Testis (tissue), 2 donors: Measurements from ENCODE around the gene TLE5.

ENCODE experiments used
- CTCF ChIP-seq, 3 experiments: fragments of 450-650 bp in 2 of 3; fragments of 200-600 bp in 1 of 3; sonication (generic) in 1 of 3; IDR thresholded peaks; one replicate each; pipeline ENCODE4 v1.5.1; 2016 to 2019; ENCODE audit warnings: antibody characterized with exemption in 3 of 3, mild to moderate bottlenecking in 2 of 3, moderate library complexity in 1 of 3
- POLR2A ChIP-seq: fragments of 450-650 bp; IDR thresholded peaks from one replicate; pipeline ENCODE4 v1.6.1; 2017; ENCODE audit warnings: antibody characterized with exemption, mild to moderate bottlenecking, moderate library complexity

DNA sequence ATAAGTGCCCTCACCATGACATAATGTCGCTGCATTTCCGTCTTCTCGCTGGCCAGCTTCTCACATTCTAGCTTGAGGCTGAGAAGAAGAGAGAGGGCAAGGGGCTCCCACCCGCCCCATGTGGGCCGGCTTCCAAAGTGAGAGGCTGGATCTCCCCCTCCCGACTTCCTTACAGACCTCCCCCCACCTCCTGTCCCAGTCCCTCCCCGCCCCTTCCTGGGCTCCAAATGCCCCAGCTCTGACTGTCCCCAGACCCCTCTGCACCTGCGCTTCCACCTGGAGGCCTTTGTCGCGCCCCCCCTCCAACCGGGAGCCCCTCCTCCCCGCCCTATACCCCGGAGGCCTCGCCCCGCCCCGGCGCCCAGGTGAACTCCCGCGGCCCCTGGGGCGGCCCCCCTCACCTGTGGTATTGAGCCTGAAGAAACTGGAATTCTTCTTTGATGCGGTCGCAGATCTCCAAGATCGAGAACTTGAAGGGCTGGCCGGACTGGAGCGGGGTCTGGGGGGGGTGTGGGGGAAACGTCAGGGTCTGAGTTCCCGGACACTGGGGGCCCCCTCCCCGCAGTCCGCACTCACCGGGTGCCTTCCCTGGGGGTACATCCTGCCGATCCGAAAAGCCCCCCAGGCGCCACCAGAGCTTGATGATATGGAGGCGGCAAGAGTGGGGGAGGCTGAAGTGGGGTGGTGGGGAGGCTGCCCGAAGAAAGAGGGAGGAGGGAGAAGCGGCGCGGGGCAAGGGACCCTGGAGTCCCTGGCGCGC, 33.8 kb downstream of the TLE5 start:
- TF ChIP-seq CTCF (IDR thresholded peaks at IDR 0.05) = no peak
- TF ChIP-seq POLR2A = no peak
